HCEC 1CT (cell line): Measurements from ENCODE around the gene TIGAR.

Experiments
- DNase-seq: peaks from one replicate; pipeline ENCODE4 v3.0.0-alpha.2; 2017

Gene TIGAR

GRCh38 chr12:4320853-4321701 is at the start of gene TIGAR:
Gene TIGAR (plus strand): TSS chr12:4321213. CDS start chr12:4321272, 59 bp downstream.
- DNase-seq, result peak; percentile 95

GRCh38 chr12:4271717-4272423 is 49.1 kb upstream of the TIGAR start:
- DNase-seq, result peak; percentile 88

GRCh38 chr12:4272424-4273272 is 48.4 kb upstream of the TIGAR start:
- no peak for DNase-seq

- DNase-seq, result no peak
Observed at GRCh38 chr12:4273273-4273651, 47.8 kb upstream of the TIGAR start.

- DNase-seq, result peak; percentile 94
Observed at GRCh38 chr12:4273652-4274395, 47.2 kb upstream of the TIGAR start, which contains the start of gene CCND2. Gene CCND2 (plus strand): TSS chr12:4273762. CDS start chr12:4274041, 279 bp downstream.

- DNase-seq, result peak; percentile 32
Observed at GRCh38 chr12:4274396-4275015, 46.5 kb upstream of the TIGAR start.

GRCh38 chr12:4275016-4275869 is 45.8 kb upstream of the TIGAR start:
- peak; percentile 84 for DNase-seq

- no peak for DNase-seq
Observed at GRCh38 chr12:4275870-4276301, 45.1 kb upstream of the TIGAR start.

GRCh38 chr12:4276524-4277204 is 44.3 kb upstream of the TIGAR start:
- DNase-seq, result peak; percentile 76

GRCh38 chr12:4277205-4277543 is 43.8 kb upstream of the TIGAR start:
- DNase-seq, result no peak

GRCh38 chr12:4277857-4278256 is 43.2 kb upstream of the TIGAR start:
- no peak for DNase-seq

GRCh38 chr12:4278329-4279197 is 42.5 kb upstream of the TIGAR start:
- DNase-seq, result no peak

GRCh38 chr12:4279198-4279690 is 41.8 kb upstream of the TIGAR start:
- DNase-seq, result no peak

- no peak for DNase-seq
Observed at GRCh38 chr12:4280351-4281163, 40.5 kb upstream of the TIGAR start.

GRCh38 chr12:4281173-4281654 is 39.8 kb upstream of the TIGAR start:
- DNase-seq, result no peak

GRCh38 chr12:4282103-4282891 is 38.7 kb upstream of the TIGAR start:
- no peak for DNase-seq

GRCh38 chr12:4282892-4283511 is 38.0 kb upstream of the TIGAR start:
- DNase-seq, result no peak
